ENCODE measurements around the gene FBXL22.
"Not testable (repeated sequence)": the region's sequence is repeated elsewhere in the genome, so short reads cannot be mapped to it uniquely, and the experiment has no call there.

The FBXL22 gene

GRCh38 chr15:63611177-63611576, 14.0 kb downstream of the FBXL22 start:
- H3K4me3 ChIP-seq (ENCODE audit: low read depth, low read length): no peak overlapping the region
- DNase-seq (ENCODE audit: low read depth, low spot score): no peak
- CTCF ChIA-PET: interaction anchor here (0.8 to 5.4 kb wide), 12 partner anchors 12 to 539 kb away, joined by 3 to 66 read pairs (median 6); partner anchors contain the start of gene FBXL22
- no peak for TF ChIP-seq CTCF (IDR thresholded peaks at IDR 0.05; ENCODE audit: insufficient read depth, low read length, missing control alignments)
- POLR2A ChIA-PET: no interaction called here

GRCh38 chr15:63612300-63612699, 15.1 kb downstream of the FBXL22 start:
- DNase-seq (ENCODE audit: low read depth, low spot score): no peak
- ChIA-PET CTCF (interaction anchor here (0.7 to 5.4 kb wide), 5 partner anchors 11 to 457 kb away, joined by 3 to 66 read pairs (median 5); partner anchors contain the start of gene FBXL22), POLR2A (no interaction called here)
- no peak for TF ChIP-seq CTCF (IDR thresholded peaks at IDR 0.05; ENCODE audit: insufficient read depth, low read length, missing control alignments)
- no peak overlapping the region for H3K4me3 ChIP-seq (ENCODE audit: low read depth, low read length)

GRCh38 chr15:63615935-63616334, 18.7 kb downstream of the FBXL22 start:
- no peak for TF ChIP-seq CTCF (IDR thresholded peaks at IDR 0.05; ENCODE audit: insufficient read depth, low read length, missing control alignments)
- no peak overlapping the region for H3K4me3 ChIP-seq (ENCODE audit: low read depth, low read length)
- CTCF ChIA-PET: no interaction called here
- POLR2A ChIA-PET: no interaction called here
- DNase-seq (ENCODE audit: low read depth, low spot score): no peak

GRCh38 chr15:63617147-63617546, 20.0 kb downstream of the FBXL22 start:
- DNase-seq (ENCODE audit: low read depth, low spot score); CTCF ChIA-PET; POLR2A ChIA-PET; H3K4me3 ChIP-seq (ENCODE audit: low read depth, low read length): not testable (repeated sequence)

GRCh38 chr15:63617627-63618026, 20.4 kb downstream of the FBXL22 start:
- H3K4me3 ChIP-seq (ENCODE audit: low read depth, low read length); CTCF ChIA-PET; DNase-seq (ENCODE audit: low read depth, low spot score); POLR2A ChIA-PET: not testable (repeated sequence)

- DNase-seq (ENCODE audit: low read depth, low spot score); POLR2A ChIA-PET; CTCF ChIA-PET; H3K4me3 ChIP-seq (ENCODE audit: low read depth, low read length): not testable (repeated sequence)
These were observed 23.6 kb downstream of the FBXL22 start for GRCh38 chr15:63620760-63621159.

GRCh38 chr15:63623232-63623969, 26.2 kb downstream of the FBXL22 start:
- TF ChIP-seq CTCF (IDR thresholded peaks at IDR 0.05; ENCODE audit: insufficient read depth, low read length, missing control alignments): no peak
- no peak overlapping the region for H3K4me3 ChIP-seq (ENCODE audit: low read depth, low read length)
- CTCF ChIA-PET: interaction anchor here (0.9 to 3.1 kb wide), 3 partner anchors 10 to 14 kb away, joined by 3 to 14 read pairs (median 5); no protein-coding TSS in a partner anchor
- no peak for DNase-seq (ENCODE audit: low read depth, low spot score)
- POLR2A ChIA-PET: no interaction called here

GRCh38 chr15:63626955-63627354, 29.8 kb downstream of the FBXL22 start:
- no peak for TF ChIP-seq CTCF (IDR thresholded peaks at IDR 0.05; ENCODE audit: insufficient read depth, low read length, missing control alignments)
- POLR2A ChIA-PET: no interaction called here

More at GRCh38 chr15:63626955-63627354, 29.8 kb downstream of the FBXL22 start:
- H3K4me3 ChIP-seq (ENCODE audit: low read depth, low read length): no peak overlapping the region
- DNase-seq (ENCODE audit: low read depth, low spot score): no peak
- CTCF ChIA-PET: interaction anchor here (1.0 to 8.7 kb wide), 4 partner anchors 13 to 125 kb away, joined by 3 to 60 read pairs (median 5); no protein-coding TSS in a partner anchor

Data from AG04449 (cell line).